ENCODE results near the gene SATB2.
A peak's percentile ranks its signal among the peaks of the same experiment; 100 is the strongest.

Gene SATB2

GRCh38 chr2:199465988-199466691 is 8.4 kb upstream of the SATB2 start:
- no peak for DNase-seq (ENCODE audit: low read depth)

GRCh38 chr2:199465390-199465789 is 7.7 kb upstream of the SATB2 start:
- DNase-seq (ENCODE audit: low read depth) = no peak

- no peak for DNase-seq (ENCODE audit: low read depth)
Measured at GRCh38 chr2:199464606-199465352, 7.0 kb upstream of the SATB2 start.

- DNase-seq (ENCODE audit: low read depth) = no peak
Measured at GRCh38 chr2:199463708-199464605, 6.2 kb upstream of the SATB2 start.

GRCh38 chr2:199462956-199463692 is 5.4 kb upstream of the SATB2 start:
- no peak for DNase-seq (ENCODE audit: low read depth)

GRCh38 chr2:199462347-199462955 is 4.7 kb upstream of the SATB2 start:
- no peak for DNase-seq (ENCODE audit: low read depth)

GRCh38 chr2:199461711-199462346 is 4.1 kb upstream of the SATB2 start:
- DNase-seq (ENCODE audit: low read depth) = no peak

GRCh38 chr2:199460846-199461710 is 3.3 kb upstream of the SATB2 start:
- no peak for DNase-seq (ENCODE audit: low read depth)

GRCh38 chr2:199460101-199460671 is 2.4 kb upstream of the SATB2 start:
- no peak for DNase-seq (ENCODE audit: low read depth)

GRCh38 chr2:199459286-199460100 is 1.8 kb upstream of the SATB2 start:
- peak; percentile 77 for DNase-seq (ENCODE audit: low read depth)

- DNase-seq (ENCODE audit: low read depth) = no peak
Measured at GRCh38 chr2:199458806-199459285, 1.1 kb upstream of the SATB2 start.

- DNase-seq (ENCODE audit: low read depth) = no peak
Measured at GRCh38 chr2:199458009-199458805, 468 bp upstream of the SATB2 start.

GRCh38 chr2:199456383-199457146 is 1.2 kb downstream of the SATB2 start:
- DNase-seq (ENCODE audit: low read depth) = no peak

- DNase-seq (ENCODE audit: low read depth) = no peak
Measured at GRCh38 chr2:199455545-199456382, 2.0 kb downstream of the SATB2 start.

GRCh38 chr2:199455210-199455544 is 2.6 kb downstream of the SATB2 start:
- no peak for DNase-seq (ENCODE audit: low read depth)

- no peak for DNase-seq (ENCODE audit: low read depth)
Measured at GRCh38 chr2:199452991-199453379, 4.8 kb downstream of the SATB2 start.
